Measurements from ENCODE around the gene SEPTIN11. TPM values are rescaled to one million over a fixed set of nuclear protein-coding genes. Genes with fewer than 3 reads are reported as not detected.
A peak's percentile ranks its signal among the peaks of the same experiment; 100 is the strongest.

Gene SEPTIN11
- total and polyA plus RNA-seq, 9 of the 15 experiments (the other 6 are each of a cell fraction or from before 2014, with no cell fraction given): 25.7 to 142 (median 84.3) TPM

GRCh38 chr4:76950052-76950955 is 752 bp downstream of the SEPTIN11 start (continued):
- TF ChIP-seq ZBTB2 (IDR thresholded peaks at IDR 0.05) (0 out of 2 replicates have a peak, but pooled peaks have one; percentile 15), MAFF (IDR thresholded peaks at IDR 0.05; ENCODE audit: low read length) (no peak), ZBTB33 (CRISPR knock-in tag; IDR thresholded peaks at IDR 0.05) (no peak), BMI1 (IDR thresholded peaks at IDR 0.05; ENCODE audit: low read length) (no peak), THAP12 (CRISPR knock-in tag; IDR thresholded peaks at IDR 0.05) (no peak), KHSRP (IDR thresholded peaks at IDR 0.05) (no peak), ZBTB26 (CRISPR knock-in tag; IDR thresholded peaks at IDR 0.05) (no peak), XRCC4 (IDR thresholded peaks at IDR 0.05; ENCODE audit: extremely low read depth, insufficient read depth, insufficient read length) (no peak), ZNF146 (CRISPR knock-in tag; IDR thresholded peaks at IDR 0.05; ENCODE audit: unreplicated experiment) (no peak), TFAM (CRISPR knock-in tag; conservative IDR thresholded peaks at IDR 0.05) (no peak), TAF1 (IDR thresholded peaks at IDR 0.05; ENCODE audit: control insufficient read depth, extremely low read depth, insufficient read depth, low read length, severe bottlenecking) (peak; percentile 48), E2F6 (IDR thresholded peaks at IDR 0.05; ENCODE audit: borderline replicate concordance in 1 of 2, extremely low read depth in 1 of 2, insufficient read depth in 1 of 2, insufficient read length in 1 of 2, low read depth in 1 of 2, low read length in 1 of 2, poor library complexity in 1 of 2, severe bottlenecking in 1 of 2) (peak in 1 of 2 experiments; percentile 62), CTCF (IDR thresholded peaks at IDR 0.05 in 2 of 3, conservative IDR thresholded peaks at IDR 0.05 in 1 of 3; ENCODE audit: insufficient read depth in 2 of 3, low read depth in 1 of 3, low read length in 3 of 3) (0 out of 6 replicates have a peak, but pooled peaks of 1 of the 3 experiments have one; percentile 3), PTBP1 (IDR thresholded peaks at IDR 0.05; ENCODE audit: low read depth, low read length) (0 out of 2 replicates have a peak, but pooled peaks have one; percentile 10), CC2D1A (IDR thresholded peaks at IDR 0.05) (no peak), SLC30A9 (CRISPR knock-in tag; IDR thresholded peaks at IDR 0.05) (no peak)
